B cell (primary cell): ENCODE measurements around the gene GBP4.

Source experiments
- EZH2 ChIP-seq: IDR thresholded peaks from 2 replicates; pipeline ENCODE4 v1.6.1; 2012; ENCODE audit warnings: borderline replicate concordance, low read depth, mild to moderate bottlenecking, moderate library complexity, low read length; ENCODE audit not compliant: insufficient read depth, poor library complexity, severe bottlenecking
- TF ChIP-seq, protein P1 (sequence below): fragments of 200-600 bp; IDR thresholded peaks from one replicate; pipeline ENCODE4 v1.8.0; 2022; ENCODE audit warnings: antibody characterized with exemption, mild to moderate bottlenecking

DNA sequence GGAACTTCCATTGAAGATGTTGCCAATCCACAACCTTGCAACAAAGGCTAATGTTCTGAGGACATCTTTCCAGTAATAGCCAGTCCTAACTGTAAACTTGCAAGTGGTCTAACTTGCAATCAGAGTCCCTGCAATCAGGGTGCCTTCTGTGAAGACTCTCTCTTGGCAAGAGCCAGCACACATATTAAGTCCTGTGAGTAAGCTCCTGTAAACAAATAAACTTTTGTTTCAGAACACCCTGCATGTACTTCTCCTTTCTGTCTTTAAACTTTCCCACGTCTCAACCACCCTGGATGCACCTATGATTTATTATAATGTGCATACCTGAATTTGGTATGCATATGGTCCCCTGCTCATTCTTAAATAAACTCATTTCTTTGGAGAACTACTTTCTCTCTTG is 32.0 kb downstream of the GBP4 start:
- TF ChIP-seq, protein P1, sequence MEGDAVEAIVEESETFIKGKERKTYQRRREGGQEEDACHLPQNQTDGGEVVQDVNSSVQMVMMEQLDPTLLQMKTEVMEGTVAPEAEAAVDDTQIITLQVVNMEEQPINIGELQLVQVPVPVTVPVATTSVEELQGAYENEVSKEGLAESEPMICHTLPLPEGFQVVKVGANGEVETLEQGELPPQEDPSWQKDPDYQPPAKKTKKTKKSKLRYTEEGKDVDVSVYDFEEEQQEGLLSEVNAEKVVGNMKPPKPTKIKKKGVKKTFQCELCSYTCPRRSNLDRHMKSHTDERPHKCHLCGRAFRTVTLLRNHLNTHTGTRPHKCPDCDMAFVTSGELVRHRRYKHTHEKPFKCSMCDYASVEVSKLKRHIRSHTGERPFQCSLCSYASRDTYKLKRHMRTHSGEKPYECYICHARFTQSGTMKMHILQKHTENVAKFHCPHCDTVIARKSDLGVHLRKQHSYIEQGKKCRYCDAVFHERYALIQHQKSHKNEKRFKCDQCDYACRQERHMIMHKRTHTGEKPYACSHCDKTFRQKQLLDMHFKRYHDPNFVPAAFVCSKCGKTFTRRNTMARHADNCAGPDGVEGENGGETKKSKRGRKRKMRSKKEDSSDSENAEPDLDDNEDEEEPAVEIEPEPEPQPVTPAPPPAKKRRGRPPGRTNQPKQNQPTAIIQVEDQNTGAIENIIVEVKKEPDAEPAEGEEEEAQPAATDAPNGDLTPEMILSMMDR: no peak
- no peak for TF ChIP-seq EZH2
